GM23338 (cell line): Measurements from ENCODE around the gene SLC29A2. TPM values are rescaled to one million over a fixed set of nuclear protein-coding genes. Genes with fewer than 3 reads are reported as not detected.

ENCODE experiments used
- ATAC-seq: fragments of 200-7000 bp; cut with Tn5 transposase; 3 replicates; pipeline ENCODE4 v1.9.1; 2020
- DNase-seq: peaks from one replicate; pipeline ENCODE4 v3.0.0-alpha.2; 2015; ENCODE audit warnings: low spot score
- H2AFZ ChIP-seq: fragments of 200-600 bp; sonication (generic); 2 replicates; pipeline ENCODE4 v1.8.0; 2016; ENCODE audit warnings: antibody characterized with exemption, mild to moderate bottlenecking, moderate library complexity
- H3F3A ChIP-seq: fragments of 200-600 bp; sonication (generic); replicated peaks from 2 replicates; pipeline ENCODE4 v1.8.0; 2017; ENCODE audit warnings: antibody characterized with exemption, mixed run types, low read depth
- H3K27ac ChIP-seq: fragments of 200-600 bp; sonication (generic); 2 replicates; pipeline ENCODE4 v1.6.1; 2016; ENCODE audit warnings: low read depth
- H3K27me3 ChIP-seq: fragments of 200-600 bp; sonication (generic); 2 replicates; pipeline ENCODE4 v1.8.0; 2016; ENCODE audit warnings: mild to moderate bottlenecking, mixed run types, moderate library complexity; ENCODE audit not compliant: insufficient read depth
- H3K36me3 ChIP-seq: fragments of 200-600 bp; sonication (generic); 2 replicates; pipeline ENCODE4 v1.8.0; 2016; ENCODE audit warnings: mild to moderate bottlenecking; ENCODE audit not compliant: insufficient read depth
- H3K4me1 ChIP-seq: fragments of 200-600 bp; sonication (generic); 2 replicates; pipeline ENCODE4 v1.8.0; 2016; ENCODE audit warnings: mild to moderate bottlenecking, moderate library complexity; ENCODE audit not compliant: insufficient read depth
- H3K4me2 ChIP-seq: fragments of 200-600 bp; sonication (generic); 2 replicates; pipeline ENCODE4 v1.7.1; 2017; ENCODE audit warnings: mixed run types
- H3K4me3 ChIP-seq: fragments of 200-600 bp; sonication (generic); 2 replicates; pipeline ENCODE4 v1.6.1; 2016; ENCODE audit warnings: mixed run types
- H3K79me2 ChIP-seq: fragments of 200-600 bp; sonication (generic); replicated peaks from 2 replicates; pipeline ENCODE4 v1.8.0; 2017; ENCODE audit warnings: mild to moderate bottlenecking; ENCODE audit not compliant: insufficient read depth
- H3K9me2 ChIP-seq: fragments of 200-600 bp; sonication (generic); 2 replicates; pipeline ENCODE4 v1.8.0; 2017; ENCODE audit not compliant: insufficient read depth
- H4K20me1 ChIP-seq: fragments of 200-600 bp; sonication (generic); replicated peaks from 2 replicates; pipeline ENCODE4 v1.8.0; 2017; ENCODE audit warnings: mild to moderate bottlenecking; ENCODE audit not compliant: insufficient read depth
- H3K27ac Mint-ChIP-seq: 2 replicates; pipeline ENCODE4 v1.8.0; 2020; ENCODE audit warnings: inconsistent platforms, mild to moderate bottlenecking, moderate library complexity, mixed read lengths
- H3K27me3 Mint-ChIP-seq: 3 replicates; pipeline ENCODE4 v1.8.0; 2022; ENCODE audit warnings: low read depth, mild to moderate bottlenecking, moderate library complexity, mixed read lengths, inconsistent platforms; ENCODE audit not compliant: insufficient read depth, poor library complexity
- H3K36me3 Mint-ChIP-seq: 3 replicates; pipeline ENCODE4 v1.8.0; 2021; ENCODE audit warnings: low read depth, mild to moderate bottlenecking, inconsistent platforms, moderate library complexity, mixed read lengths
- H3K4me1 Mint-ChIP-seq: 3 replicates; pipeline ENCODE4 v1.8.0; 2020; ENCODE audit warnings: mild to moderate bottlenecking, inconsistent platforms, mixed read lengths
- H3K4me3 Mint-ChIP-seq: 3 replicates; pipeline ENCODE4 v1.8.0; 2021; ENCODE audit warnings: moderate library complexity, mild to moderate bottlenecking, inconsistent platforms, mixed read lengths
- H3K9me3 Mint-ChIP-seq: 3 replicates; pipeline ENCODE4 v1.8.0; 2020; ENCODE audit warnings: moderate library complexity, mild to moderate bottlenecking, inconsistent platforms, mixed read lengths
- CREB1 ChIP-seq: fragments of 250-450 bp; sonication (Bioruptor Pico); IDR thresholded peaks from 2 replicates; pipeline ENCODE4 v1.5.0; 2020; ENCODE audit warnings: low read depth, mild to moderate bottlenecking, moderate library complexity
- CTCF ChIP-seq, 2 experiments: fragments of 200-600 bp in 1 of 2; sonication (generic) in 1 of 2; conservative IDR thresholded peaks; 2 replicates each; pipeline versions ENCODE4 v1.5.1 to v1.6.1; 2016 to 2017; ENCODE audit warnings: antibody characterized with exemption in 2 of 2, low read depth in 2 of 2, mild to moderate bottlenecking in 2 of 2, moderate library complexity in 1 of 2
- EZH2 ChIP-seq: fragments of 200-600 bp; sonication (generic); IDR thresholded peaks from one replicate; pipeline ENCODE4 v1.8.0; 2017; ENCODE audit warnings: antibody characterized with exemption, mild to moderate bottlenecking, low read depth; ENCODE audit not compliant: unreplicated experiment
- EZH2phosphoT487 ChIP-seq: fragments of 200-600 bp; sonication (generic); IDR thresholded peaks from one replicate; pipeline ENCODE4 v1.8.1; 2018; ENCODE audit warnings: antibody characterized with exemption; ENCODE audit not compliant: unreplicated experiment
- JUNB ChIP-seq: IDR thresholded peaks from one replicate; pipeline ENCODE4 v1.6.1; 2016; ENCODE audit warnings: antibody characterized with exemption; ENCODE audit not compliant: unreplicated experiment
- POLR2AphosphoS5 ChIP-seq: IDR thresholded peaks from 2 replicates; pipeline ENCODE4 v1.6.1; 2016; ENCODE audit warnings: antibody characterized with exemption, low read depth
- STAT1 ChIP-seq: IDR thresholded peaks from one replicate; pipeline ENCODE4 v1.6.1; 2016; ENCODE audit warnings: antibody characterized with exemption; ENCODE audit not compliant: unreplicated experiment
- ZNF114 ChIP-seq: fragments of 250-450 bp; sonication (Bioruptor Pico); IDR thresholded peaks from 2 replicates; pipeline ENCODE4 v1.5.0; 2020; ENCODE audit warnings: mild to moderate bottlenecking, moderate library complexity
- ZNF331 ChIP-seq: fragments of 250-450 bp; sonication (Bioruptor Pico); IDR thresholded peaks from 2 replicates; pipeline ENCODE4 v1.5.0; 2020; ENCODE audit warnings: low read depth, mild to moderate bottlenecking, moderate library complexity
- ZNF462 ChIP-seq: fragments of 250-450 bp; sonication (Bioruptor Pico); IDR thresholded peaks from 2 replicates; pipeline ENCODE4 v1.5.0; 2020; ENCODE audit warnings: mild to moderate bottlenecking, moderate library complexity
- polyA plus RNA-seq: library from polyadenylated mRNA; unstranded; fragments of >200 nt; fragmentation: Nextera tagmentation; extraction: Ambion mirVana; gene quantifications from 2 replicates; pipeline ENCODE4 v1.2.1, GENCODE V29; 2016
- total RNA-seq: library from RNA; depleted of rRNA; stranded (reverse); fragments of >200 nt; shearing (Covaris generic); gene quantifications from 2 replicates; pipeline ENCODE4 v1.2.3, GENCODE V29; 2014

Gene SLC29A2
- total and polyA plus RNA-seq, 2 experiments from 2014 or later = 26.0 to 31.1 TPM

- TF ChIP-seq ZNF462 (CRISPR knock-in tag) (no peak), CREB1 (CRISPR knock-in tag) (no peak)
Observed at GRCh38 chr11:66419825-66420224, 48.3 kb upstream of the SLC29A2 start (continued).

- no peak overlapping the region for H3K27ac Mint-ChIP-seq
- peak overlapping the region; percentile 56 for H3K4me3 Mint-ChIP-seq
- H3K4me3 ChIP-seq = peak overlapping the region; percentile 74; the same call in 1 of the 2 replicates
- H3K9me3 Mint-ChIP-seq = no peaks in the 10 kb centered on the region; the same call in 1 of the 3 replicates
- H3K27me3 Mint-ChIP-seq = peaks cover 48% of the 10 kb centered on the region
- no peaks in the 10 kb centered on the region for H3K79me2 ChIP-seq
- DNase-seq (no peak), ATAC-seq (no peak)
- no peaks in the 10 kb centered on the region for H3K9me2 ChIP-seq
- H3K4me1 ChIP-seq = peaks cover 46% of the 10 kb centered on the region
- H3K36me3 ChIP-seq = no peaks in the 10 kb centered on the region
- H3K4me2 ChIP-seq = peak overlapping the region; percentile 95
- H3K27me3 ChIP-seq = peaks cover 28% of the 10 kb centered on the region
- H3F3A ChIP-seq = 0 out of 2 replicates have a peak, but pooled peaks cover 16% of the 10 kb centered on the region
- no peak overlapping the region for H2AFZ ChIP-seq
- no peak overlapping the region for H3K27ac ChIP-seq
- H4K20me1 ChIP-seq = peaks cover 6% of the 10 kb centered on the region
- H3K36me3 Mint-ChIP-seq = no peaks in the 10 kb centered on the region; the same call in 2 of the 3 replicates
- peaks cover 51% of the 10 kb centered on the region for H3K4me1 Mint-ChIP-seq
- no peak for TF ChIP-seq CREB1 (CRISPR knock-in tag)
- no peak for TF ChIP-seq JUNB
- no peak for TF ChIP-seq ZNF331 (CRISPR knock-in tag)
- TF ChIP-seq EZH2phosphoT487 = no peak
- no peak for TF ChIP-seq ZNF114
- no peak for TF ChIP-seq POLR2AphosphoS5
- no peak for TF ChIP-seq STAT1
- no peak for TF ChIP-seq EZH2
- no peak for TF ChIP-seq CTCF (conservative IDR thresholded peaks at IDR 0.05; ENCODE audit: low read depth in 2 of 2)
Observed at GRCh38 chr11:66418986-66419308, 47.4 kb upstream of the SLC29A2 start.
